ENCODE results near the gene NPLOC4.

NPLOC4 gene

GRCh38 chr17:81650951-81651350 lies 14.0 kb upstream of the NPLOC4 start:
- H3K4me3 ChIP-seq (ENCODE audit: low read depth in 1 of 2, low read length in 2 of 2): no peak overlapping the region
- H3K9ac ChIP-seq (ENCODE audit: low read depth in 1 of 2, low read length in 2 of 2): no peak overlapping the region
- H3K27ac ChIP-seq (ENCODE audit: low read depth, low read length): no peak overlapping the region
- H3K9me3 ChIP-seq (ENCODE audit: control insufficient read depth in 1 of 2, low read length in 2 of 2): peaks cover 0 to 4% of the 10 kb centered on the region in 2 donors
- H3K27me3 ChIP-seq (ENCODE audit: control insufficient read depth in 1 of 2, insufficient read depth in 2 of 2, low read length in 2 of 2): peaks cover 6 to 12% of the 10 kb centered on the region in 2 donors
- H3K4me1 ChIP-seq (ENCODE audit: control insufficient read depth in 1 of 2, insufficient read depth in 2 of 2, low read length in 2 of 2): peaks cover 0 to 3% of the 10 kb centered on the region in 2 donors
- H3K36me3 ChIP-seq (ENCODE audit: control insufficient read depth in 1 of 2, insufficient read depth in 2 of 2, low read length in 2 of 2): no peaks in the 10 kb centered on the region

GRCh38 chr17:81648707-81649085 lies 11.8 kb upstream of the NPLOC4 start:
- H3K27me3 ChIP-seq (ENCODE audit: control insufficient read depth in 1 of 2, insufficient read depth in 2 of 2, low read length in 2 of 2): peaks cover 6 to 12% of the 10 kb centered on the region in 2 donors
- H3K9me3 ChIP-seq (ENCODE audit: control insufficient read depth in 1 of 2, low read length in 2 of 2): peaks cover 0 to 4% of the 10 kb centered on the region in 2 donors
- H3K4me3 ChIP-seq (ENCODE audit: low read depth in 1 of 2, low read length in 2 of 2): no peak overlapping the region

GRCh38 chr17:81648013-81648706 lies 11.2 kb upstream of the NPLOC4 start:
- no peaks in the 10 kb centered on the region for H3K4me1 ChIP-seq (ENCODE audit: control insufficient read depth in 1 of 2, insufficient read depth in 2 of 2, low read length in 2 of 2)
- no peak overlapping the region for H3K4me3 ChIP-seq (ENCODE audit: low read depth in 1 of 2, low read length in 2 of 2)
- peaks cover 6 to 12% of the 10 kb centered on the region in 2 donors for H3K27me3 ChIP-seq (ENCODE audit: control insufficient read depth in 1 of 2, insufficient read depth in 2 of 2, low read length in 2 of 2)
- no peak overlapping the region for H3K9ac ChIP-seq (ENCODE audit: low read depth in 1 of 2, low read length in 2 of 2)
- H3K27ac ChIP-seq (ENCODE audit: low read depth, low read length): no peak overlapping the region
- peaks cover 0 to 4% of the 10 kb centered on the region in 2 donors for H3K9me3 ChIP-seq (ENCODE audit: control insufficient read depth in 1 of 2, low read length in 2 of 2)
- no peaks in the 10 kb centered on the region for H3K36me3 ChIP-seq (ENCODE audit: control insufficient read depth in 1 of 2, insufficient read depth in 2 of 2, low read length in 2 of 2)

More at GRCh38 chr17:81648707-81649085, 11.8 kb upstream of the NPLOC4 start:
- H3K4me1 ChIP-seq (ENCODE audit: control insufficient read depth in 1 of 2, insufficient read depth in 2 of 2, low read length in 2 of 2): peaks cover 0 to 3% of the 10 kb centered on the region in 2 donors
- no peak overlapping the region for H3K9ac ChIP-seq (ENCODE audit: low read depth in 1 of 2, low read length in 2 of 2)
- H3K27ac ChIP-seq (ENCODE audit: low read depth, low read length): no peak overlapping the region
- no peaks in the 10 kb centered on the region for H3K36me3 ChIP-seq (ENCODE audit: control insufficient read depth in 1 of 2, insufficient read depth in 2 of 2, low read length in 2 of 2)

GRCh38 chr17:81647640-81648012 lies 10.7 kb upstream of the NPLOC4 start:
- no peaks in the 10 kb centered on the region for H3K4me1 ChIP-seq (ENCODE audit: control insufficient read depth in 1 of 2, insufficient read depth in 2 of 2, low read length in 2 of 2)
- no peaks in the 10 kb centered on the region for H3K36me3 ChIP-seq (ENCODE audit: control insufficient read depth in 1 of 2, insufficient read depth in 2 of 2, low read length in 2 of 2)
- H3K27me3 ChIP-seq (ENCODE audit: control insufficient read depth in 1 of 2, insufficient read depth in 2 of 2, low read length in 2 of 2): peaks cover 6 to 12% of the 10 kb centered on the region in 2 donors
- peaks cover 0 to 4% of the 10 kb centered on the region in 2 donors for H3K9me3 ChIP-seq (ENCODE audit: control insufficient read depth in 1 of 2, low read length in 2 of 2)
- no peak overlapping the region for H3K9ac ChIP-seq (ENCODE audit: low read depth in 1 of 2, low read length in 2 of 2)
- H3K4me3 ChIP-seq (ENCODE audit: low read depth in 1 of 2, low read length in 2 of 2): no peak overlapping the region
- H3K27ac ChIP-seq (ENCODE audit: low read depth, low read length): no peak overlapping the region

- Histone ChIP-seq H3K36me3 (ENCODE audit: control insufficient read depth in 1 of 2, insufficient read depth in 2 of 2, low read length in 2 of 2) (no peaks in the 10 kb centered on the region), H3K27me3 (ENCODE audit: control insufficient read depth in 1 of 2, insufficient read depth in 2 of 2, low read length in 2 of 2) (peaks cover 6 to 12% of the 10 kb centered on the region in 2 donors), H3K9me3 (ENCODE audit: control insufficient read depth in 1 of 2, low read length in 2 of 2) (peaks cover 0 to 4% of the 10 kb centered on the region in 2 donors), H3K9ac (ENCODE audit: low read depth in 1 of 2, low read length in 2 of 2) (no peak overlapping the region), H3K4me3 (ENCODE audit: low read depth in 1 of 2, low read length in 2 of 2) (no peak overlapping the region), H3K4me1 (ENCODE audit: control insufficient read depth in 1 of 2, insufficient read depth in 2 of 2, low read length in 2 of 2) (no peaks in the 10 kb centered on the region), H3K27ac (ENCODE audit: low read depth, low read length) (no peak overlapping the region)
Measured at GRCh38 chr17:81646869-81647600, 10.1 kb upstream of the NPLOC4 start.

- Histone ChIP-seq H3K9ac (ENCODE audit: low read depth in 1 of 2, low read length in 2 of 2) (no peak overlapping the region), H3K36me3 (ENCODE audit: control insufficient read depth in 1 of 2, insufficient read depth in 2 of 2, low read length in 2 of 2) (no peaks in the 10 kb centered on the region), H3K27ac (ENCODE audit: low read depth, low read length) (no peak overlapping the region), H3K4me3 (ENCODE audit: low read depth in 1 of 2, low read length in 2 of 2) (no peak overlapping the region), H3K9me3 (ENCODE audit: control insufficient read depth in 1 of 2, low read length in 2 of 2) (peaks cover 0 to 4% of the 10 kb centered on the region in 2 donors), H3K27me3 (ENCODE audit: control insufficient read depth in 1 of 2, insufficient read depth in 2 of 2, low read length in 2 of 2) (peaks cover 6 to 12% of the 10 kb centered on the region in 2 donors), H3K4me1 (ENCODE audit: control insufficient read depth in 1 of 2, insufficient read depth in 2 of 2, low read length in 2 of 2) (no peaks in the 10 kb centered on the region)
Measured at GRCh38 chr17:81644976-81645952, 8.4 kb upstream of the NPLOC4 start.

GRCh38 chr17:81644496-81644895 lies 7.6 kb upstream of the NPLOC4 start:
- no peaks in the 10 kb centered on the region for H3K36me3 ChIP-seq (ENCODE audit: control insufficient read depth in 1 of 2, insufficient read depth in 2 of 2, low read length in 2 of 2)

GRCh38 chr17:81641825-81642489 lies 5.0 kb upstream of the NPLOC4 start:
- no peaks in the 10 kb centered on the region for H3K36me3 ChIP-seq (ENCODE audit: control insufficient read depth in 1 of 2, insufficient read depth in 2 of 2, low read length in 2 of 2)
- H3K27me3 ChIP-seq (ENCODE audit: control insufficient read depth in 1 of 2, insufficient read depth in 2 of 2, low read length in 2 of 2): peaks cover 0 to under 1% of the 10 kb centered on the region in 2 donors
- H3K9me3 ChIP-seq (ENCODE audit: control insufficient read depth in 1 of 2, low read length in 2 of 2): no peaks in the 10 kb centered on the region
- H3K4me3 ChIP-seq (ENCODE audit: low read depth in 1 of 2, low read length in 2 of 2): no peak overlapping the region
- no peak overlapping the region for H3K27ac ChIP-seq (ENCODE audit: low read depth, low read length)
- H3K4me1 ChIP-seq (ENCODE audit: control insufficient read depth in 1 of 2, insufficient read depth in 2 of 2, low read length in 2 of 2): no peaks in the 10 kb centered on the region
- H3K9ac ChIP-seq (ENCODE audit: low read depth in 1 of 2, low read length in 2 of 2): no peak overlapping the region

More at GRCh38 chr17:81644496-81644895, 7.6 kb upstream of the NPLOC4 start:
- no peak overlapping the region for H3K27ac ChIP-seq (ENCODE audit: low read depth, low read length)
- no peak overlapping the region for H3K9ac ChIP-seq (ENCODE audit: low read depth in 1 of 2, low read length in 2 of 2)
- H3K27me3 ChIP-seq (ENCODE audit: control insufficient read depth in 1 of 2, insufficient read depth in 2 of 2, low read length in 2 of 2): peaks cover 6 to 12% of the 10 kb centered on the region in 2 donors
- H3K4me1 ChIP-seq (ENCODE audit: control insufficient read depth in 1 of 2, insufficient read depth in 2 of 2, low read length in 2 of 2): no peaks in the 10 kb centered on the region
- no peak overlapping the region for H3K4me3 ChIP-seq (ENCODE audit: low read depth in 1 of 2, low read length in 2 of 2)
- H3K9me3 ChIP-seq (ENCODE audit: control insufficient read depth in 1 of 2, low read length in 2 of 2): peaks cover 0 to 4% of the 10 kb centered on the region in 2 donors

GRCh38 chr17:81640011-81640410 lies 3.1 kb upstream of the NPLOC4 start:
- no peak overlapping the region for H3K9ac ChIP-seq (ENCODE audit: low read depth in 1 of 2, low read length in 2 of 2)
- H3K4me1 ChIP-seq (ENCODE audit: control insufficient read depth in 1 of 2, insufficient read depth in 2 of 2, low read length in 2 of 2): peaks cover 8 to 12% of the 10 kb centered on the region in 2 donors
- no peaks in the 10 kb centered on the region for H3K27me3 ChIP-seq (ENCODE audit: control insufficient read depth in 1 of 2, insufficient read depth in 2 of 2, low read length in 2 of 2)
- H3K27ac ChIP-seq (ENCODE audit: low read depth, low read length): no peak overlapping the region
- no peak overlapping the region for H3K4me3 ChIP-seq (ENCODE audit: low read depth in 1 of 2, low read length in 2 of 2)
- no peaks in the 10 kb centered on the region for H3K9me3 ChIP-seq (ENCODE audit: control insufficient read depth in 1 of 2, low read length in 2 of 2)
- H3K36me3 ChIP-seq (ENCODE audit: control insufficient read depth in 1 of 2, insufficient read depth in 2 of 2, low read length in 2 of 2): no peaks in the 10 kb centered on the region
